K562 (cell line): ENCODE results near the gene CCL15. TPM values are rescaled to one million over a fixed set of nuclear protein-coding genes. Genes with fewer than 3 reads are reported as not detected.

ENCODE experiments used
- ATAC-seq: fragments of 200-7000 bp; cut with Tn5 transposase; 3 replicates; pipeline ENCODE4 v1.9.1; 2020; ENCODE audit warnings: moderate library complexity
- BruUV-seq: library from RNA; stranded (reverse); fragments of 400-500 nt; replicated peaks from 2 replicates; lab custom pipeline; 2021; lab: Mats Ljungman, UMichigan
- CTCF ChIA-PET: fragments of 300-600 bp; formaldehyde crosslinking; extraction: SDS; loops from one replicate; lab custom pipeline; 2021; ENCODE audit warnings: low intra/inter-chr PET ratio; lab: Yijun Ruan, JAX
- POLR2A ChIA-PET: fragments of 300-600, 350-650 bp; sonication (Branson Sonifier 250); formaldehyde crosslinking; extraction: SDS; loops from one replicate; lab custom pipeline; 2021; ENCODE audit warnings: antibody characterized with exemption, inconsistent platforms; lab: Yijun Ruan, JAX
- DNase-seq, 4 experiments: peaks; one replicate each; pipeline versions ENCODE4 v3.0.0 to v3.0.0-alpha.2; 2011 to 2018; ENCODE audit warnings: low spot score in 3 of 4, mixed read lengths in 3 of 4; ENCODE audit errors: extremely low read depth in 1 of 4
- FAIRE-seq: peaks from 2 replicates; lab custom pipeline; 2011; peaks lifted over from hg19 to GRCh38; lab: Jason Lieb, UNC
- H2AFZ ChIP-seq: 2 replicates; pipeline ENCODE4 v1.6.0; 2011; ENCODE audit warnings: low read depth, low read length, control low read depth, inconsistent platforms
- H3K27ac ChIP-seq: fragments of 200-600 bp; 3 replicates; pipeline ENCODE4 v1.8.0; 2011; ENCODE audit warnings: low read depth, mild to moderate bottlenecking, control low read depth, inconsistent platforms, low read length, moderate library complexity, mixed read lengths; ENCODE audit errors: extremely low read depth
- H3K27me3 ChIP-seq, 2 experiments: fragments of 300-600 bp in 1 of 2; 2 replicates in 1 of 2; 3 replicates in 1 of 2; pipeline versions ENCODE4 v1.6.0 to v1.8.0; 2011; ENCODE audit warnings: inconsistent platforms in 2 of 2, low read length in 2 of 2, mild to moderate bottlenecking in 1 of 2, mixed read lengths in 1 of 2, moderate library complexity in 1 of 2; ENCODE audit not compliant: control insufficient read depth in 2 of 2, insufficient read depth in 2 of 2
- H3K36me3 ChIP-seq: fragments of 300-600 bp; 3 replicates; pipeline ENCODE4 v1.8.0; 2011; ENCODE audit warnings: mild to moderate bottlenecking, low read length, inconsistent platforms; ENCODE audit not compliant: control insufficient read depth, insufficient read depth
- H3K4me1 ChIP-seq, 2 experiments: fragments of 200-600 bp in 1 of 2; replicated peaks in 1 of 2; 2 replicates in 1 of 2; 3 replicates in 1 of 2; pipeline versions ENCODE4 v1.5.1 to v1.8.0; 2011; ENCODE audit warnings: inconsistent platforms in 2 of 2, low read length in 2 of 2, mild to moderate bottlenecking in 1 of 2, mixed read lengths in 1 of 2, moderate library complexity in 1 of 2; ENCODE audit not compliant: control insufficient read depth in 2 of 2, insufficient read depth in 2 of 2
- H3K4me2 ChIP-seq: 2 replicates; pipeline ENCODE4 v1.6.1; 2011; ENCODE audit warnings: low read length, control low read depth, inconsistent platforms, mixed read lengths; ENCODE audit not compliant: insufficient read depth
- H3K4me3 ChIP-seq: fragments of 200-600 bp; sonication (generic), shearing (Covaris generic); 2 replicates; pipeline ENCODE4 v1.5.1; 2016; ENCODE audit warnings: control low read depth, inconsistent platforms
- H3K79me2 ChIP-seq: fragments of 200-600 bp; 3 replicates; pipeline ENCODE4 v1.8.0; 2011; ENCODE audit warnings: low read length, inconsistent platforms; ENCODE audit not compliant: control insufficient read depth, insufficient read depth
- H3K9ac ChIP-seq, 2 experiments: 2 replicates each; pipeline versions ENCODE4 v1.6.0 to v1.6.1; 2011; ENCODE audit warnings: low read depth in 2 of 2, low read length in 2 of 2, control low read depth in 1 of 2, inconsistent platforms in 1 of 2, mild to moderate bottlenecking in 1 of 2, mixed read lengths in 1 of 2; ENCODE audit not compliant: insufficient read depth in 1 of 2
- H3K9me1 ChIP-seq: one replicate; pipeline ENCODE4 v1.6.0; 2011; ENCODE audit warnings: inconsistent platforms, mild to moderate bottlenecking, low read length, moderate library complexity; ENCODE audit not compliant: control insufficient read depth, insufficient read depth
- H3K9me3 ChIP-seq: replicated peaks from 2 replicates; pipeline ENCODE4 v1.5.1; 2011; ENCODE audit warnings: low read depth, low read length, inconsistent platforms; ENCODE audit not compliant: control insufficient read depth, insufficient read depth
- H4K20me1 ChIP-seq: replicated peaks from 2 replicates; pipeline ENCODE4 v1.6.1; 2011; ENCODE audit warnings: low read length, inconsistent platforms, mixed read lengths; ENCODE audit not compliant: control insufficient read depth, insufficient read depth
- CCNT2 ChIP-seq: IDR thresholded peaks from 2 replicates; pipeline ENCODE4 v1.6.1; 2011; ENCODE audit warnings: borderline replicate concordance, low read depth, mild to moderate bottlenecking, moderate library complexity, mixed read lengths, low read length; ENCODE audit not compliant: insufficient read length; ENCODE audit errors: extremely low read depth
- CREB3 ChIP-seq: fragments of 450-650 bp; conservative IDR thresholded peaks from 2 replicates; pipeline ENCODE4 v1.6.1; 2016; ENCODE audit warnings: missing genetic modification characterization, low read depth, mild to moderate bottlenecking, missing compliant biosample characterization, moderate library complexity
- FOXJ3 ChIP-seq: sonication (generic); formaldehyde crosslinking; IDR thresholded peaks from 2 replicates; pipeline ENCODE4 v1.4.0; 2020; ENCODE audit warnings: mild to moderate bottlenecking, missing genetic modification reagents
- GATAD2A ChIP-seq: fragments of 450-650 bp; IDR thresholded peaks from 2 replicates; pipeline ENCODE4 v1.6.1; 2017
- HNRNPLL ChIP-seq: fragments of 200-400 bp; formaldehyde crosslinking; IDR thresholded peaks from 2 replicates; pipeline ENCODE4 v1.6.1; 2017; ENCODE audit warnings: low read length, low read depth, mild to moderate bottlenecking; ENCODE audit not compliant: poor library complexity, severe bottlenecking
- MLLT1 ChIP-seq, 2 experiments: fragments of 450-650 bp; IDR thresholded peaks; 2 replicates each; pipeline ENCODE4 v1.6.1; 2016
- MYBL2 ChIP-seq, 2 experiments: fragments of 450-650 bp in 1 of 2; sonication (generic) in 1 of 2; formaldehyde crosslinking in 1 of 2; IDR thresholded peaks; 2 replicates each; pipeline versions ENCODE4 v1.6.1 to v1.8.1; 2017 to 2022; ENCODE audit warnings: borderline replicate concordance in 1 of 2, inconsistent platforms in 1 of 2, low read depth in 1 of 2, mild to moderate bottlenecking in 1 of 2, missing genetic modification reagents in 1 of 2, moderate library complexity in 1 of 2
- NCOR1 ChIP-seq: fragments of 450-650 bp; IDR thresholded peaks from 2 replicates; pipeline ENCODE4 v1.6.1; 2016; ENCODE audit warnings: mild to moderate bottlenecking, moderate library complexity
- NFYB ChIP-seq: IDR thresholded peaks from 2 replicates; pipeline ENCODE4 v1.6.1; 2011; ENCODE audit warnings: mild to moderate bottlenecking, moderate library complexity; ENCODE audit not compliant: insufficient read length; ENCODE audit errors: extremely low read depth
- PHF20 ChIP-seq: fragments of 450-650 bp; IDR thresholded peaks from 2 replicates; pipeline ENCODE4 v1.6.1; 2018; ENCODE audit not compliant: partially characterized antibody
- ZBTB7A ChIP-seq: IDR thresholded peaks from 2 replicates; pipeline ENCODE4 v1.6.1; 2011; ENCODE audit warnings: low read depth, mild to moderate bottlenecking, low read length, moderate library complexity, borderline replicate concordance; ENCODE audit not compliant: control insufficient read depth
- ZNF551 ChIP-seq: fragments of 250-450 bp; sonication (Bioruptor Pico); IDR thresholded peaks from 2 replicates; pipeline ENCODE4 v1.5.0; 2021; ENCODE audit warnings: mild to moderate bottlenecking, moderate library complexity
- ZNF639 ChIP-seq, 2 experiments: fragments of 200-800 bp in 1 of 2; sonication (Bioruptor generic) in 1 of 2; sonication (generic) in 1 of 2; formaldehyde crosslinking in 1 of 2; IDR thresholded peaks in 1 of 2; conservative IDR thresholded peaks in 1 of 2; 2 replicates each; pipeline versions ENCODE4 v1.5.0 to v1.6.1; 2016 to 2020; ENCODE audit warnings: missing compliant biosample characterization in 1 of 2, missing genetic modification characterization in 1 of 2, missing genetic modification reagents in 1 of 2
- WGBS: fragments of 100-300 bp; shearing (Covaris generic); methylation state at CpG from one replicate; pipeline ENCODE4 v1.1.6; 2016; ENCODE audit warnings: low coverage, mixed read lengths; ENCODE audit not compliant: insufficient coverage; ENCODE audit errors: missing lambda C conversion rate; 5-methylcytosine and 5-hydroxymethylcytosine counted together
- in situ Hi-C: fragments of 300-500 bp; cut with MboI; formaldehyde crosslinking; loops from 4 replicates; pipeline ENCODE4 v1.15.0; 2018; ENCODE audit warnings: inconsistent platforms, mixed read lengths
- intact Hi-C: fragments of 100-400 bp; cut with micrococcal nuclease; formaldehyde crosslinking; loops from 2 replicates; pipeline ENCODE4 v1.14.2; 2022
- polyA plus RNA-seq, 8 experiments: library from polyadenylated mRNA; depleted of rRNA in 4 of 8; stranded (reverse) in 5 of 8; unstranded in 3 of 8; fragments of >200 nt; fragmentation: Nextera tagmentation in 2 of 8; fragmentation: Illumina TruSeq in 1 of 8; extraction: Ambion mirVana in 2 of 8; extraction: Trizol in 1 of 8; gene quantifications; 2 replicates each; pipeline versions ENCODE4 v1.2.1 to v1.2.3, GENCODE V29; 2011 to 2014; ENCODE audit warnings: inconsistent platforms in 1 of 8, missing spikeins in 1 of 8
- total RNA-seq, 7 experiments: library from RNA; depleted of rRNA in 6 of 7; stranded (reverse); fragments of >200 nt in 6 of 7; fragmentation: Illumina TruSeq in 2 of 7; extraction: Trizol in 2 of 7; gene quantifications; 2 replicates each; pipeline versions ENCODE4 v1.2.1 to v1.2.3, GENCODE V29; 2011 to 2021; ENCODE audit warnings: low replicate concordance in 1 of 7

Gene CCL15
- total and polyA plus RNA-seq, 9 of the 15 experiments (the other 6 are each of a cell fraction or from before 2014, with no cell fraction given) = not detected

GRCh38 chr17:35972945-35973332, 28.4 kb downstream of the CCL15 start:
- ATAC-seq (no peak), FAIRE-seq (no peak), DNase-seq (no peak)
- Histone ChIP-seq H2AFZ (no peak overlapping the region), H3K4me2 (no peak overlapping the region), H3K27me3 (peaks cover 2 to 11% of the 10 kb centered on the region in 2 experiments; a peak in 3 of 5 replicates), H3K9me3 (no peaks in the 10 kb centered on the region), H4K20me1 (no peaks in the 10 kb centered on the region), H3K79me2 (no peaks in the 10 kb centered on the region), H3K9me1 (no peaks in the 10 kb centered on the region), H3K36me3 (no peaks in the 10 kb centered on the region), H3K27ac (no peak overlapping the region)
- 10% methylated on average over 4 of the region's 4 CpGs for WGBS
- no TSS peak for BruUV-seq
- POLR2A ChIA-PET = interaction anchor here (0.7 to 1.2 kb wide), 3 partner anchors 87 to 482 kb away, joined by 3 to 4 read pairs (median 3); partner anchors contain the start of gene CCL5
- no peak for TF ChIP-seq HNRNPLL
- no peak for TF ChIP-seq ZNF551 (CRISPR knock-in tag)
- TF ChIP-seq ZNF639 (CRISPR knock-in tag; conservative IDR thresholded peaks at IDR 0.05 in 1 of 2, IDR thresholded peaks at IDR 0.05 in 1 of 2) = no peak
- TF ChIP-seq ZBTB7A = no peak
- no peak for TF ChIP-seq FOXJ3 (CRISPR knock-in tag)
- no peak for TF ChIP-seq CCNT2
- no peak for TF ChIP-seq NFYB
- TF ChIP-seq NCOR1 = no peak
- no peak for TF ChIP-seq PHF20
- no peak for TF ChIP-seq MYBL2 (IDR thresholded peaks at IDR 0.05; ENCODE audit: low read depth)
- TF ChIP-seq MYBL2 (CRISPR knock-in tag; IDR thresholded peaks at IDR 0.05; ENCODE audit: borderline replicate concordance) = no peak
- no peak for TF ChIP-seq CREB3 (tag)
- TF ChIP-seq MLLT1 (IDR thresholded peaks at IDR 0.05) = no peak
- no peak for TF ChIP-seq GATAD2A
- TF ChIP-seq, all 486 proteins: peak for 0
- in situ Hi-C loops = loop anchor here (5.0 to 25.0 kb wide), 2 partner anchors 164 to 514 kb away; partner anchors contain the start of gene ZNHIT3
- Histone ChIP-seq H3K4me1 (no peaks in the 10 kb centered on the region), H3K4me3 (no peak overlapping the region), H3K9ac (no peak overlapping the region)
- CTCF ChIA-PET = interaction anchor here (1.5 kb wide), 1 partner anchor 176 kb away, joined by 3 read pairs; no protein-coding TSS in a partner anchor
- intact Hi-C loops = no loop called here
